ENCODE results near the gene CORO2B. TPM values are rescaled to one million over a fixed set of nuclear protein-coding genes. Genes with fewer than 3 reads are reported as not detected.

Gene CORO2B
- total RNA-seq, 1 donor from 2014 or later, result 16.3 TPM

- no peaks in the 10 kb centered on the region for H3K36me3 Mint-ChIP-seq (ENCODE audit: unreplicated experiment)
- no peak overlapping the region for H3K27ac Mint-ChIP-seq (ENCODE audit: unreplicated experiment)
- peaks cover 10% of the 10 kb centered on the region for H3K27me3 Mint-ChIP-seq (ENCODE audit: unreplicated experiment)
- H3K9me3 Mint-ChIP-seq (ENCODE audit: unreplicated experiment), result peaks cover 10% of the 10 kb centered on the region
- H3K4me1 Mint-ChIP-seq (ENCODE audit: low read depth, unreplicated experiment), result peaks cover 27% of the 10 kb centered on the region
- DNase-seq, result no peak
- no peak overlapping the region for H3K4me3 Mint-ChIP-seq (ENCODE audit: unreplicated experiment)
- TF ChIP-seq, protein P1, sequence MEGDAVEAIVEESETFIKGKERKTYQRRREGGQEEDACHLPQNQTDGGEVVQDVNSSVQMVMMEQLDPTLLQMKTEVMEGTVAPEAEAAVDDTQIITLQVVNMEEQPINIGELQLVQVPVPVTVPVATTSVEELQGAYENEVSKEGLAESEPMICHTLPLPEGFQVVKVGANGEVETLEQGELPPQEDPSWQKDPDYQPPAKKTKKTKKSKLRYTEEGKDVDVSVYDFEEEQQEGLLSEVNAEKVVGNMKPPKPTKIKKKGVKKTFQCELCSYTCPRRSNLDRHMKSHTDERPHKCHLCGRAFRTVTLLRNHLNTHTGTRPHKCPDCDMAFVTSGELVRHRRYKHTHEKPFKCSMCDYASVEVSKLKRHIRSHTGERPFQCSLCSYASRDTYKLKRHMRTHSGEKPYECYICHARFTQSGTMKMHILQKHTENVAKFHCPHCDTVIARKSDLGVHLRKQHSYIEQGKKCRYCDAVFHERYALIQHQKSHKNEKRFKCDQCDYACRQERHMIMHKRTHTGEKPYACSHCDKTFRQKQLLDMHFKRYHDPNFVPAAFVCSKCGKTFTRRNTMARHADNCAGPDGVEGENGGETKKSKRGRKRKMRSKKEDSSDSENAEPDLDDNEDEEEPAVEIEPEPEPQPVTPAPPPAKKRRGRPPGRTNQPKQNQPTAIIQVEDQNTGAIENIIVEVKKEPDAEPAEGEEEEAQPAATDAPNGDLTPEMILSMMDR (IDR thresholded peaks at IDR 0.05; ENCODE audit: partially characterized antibody, unreplicated experiment), result no peak
These were observed 21.1 kb upstream of the CORO2B start for GRCh38 chr15:68557469-68558317.

DNA sequence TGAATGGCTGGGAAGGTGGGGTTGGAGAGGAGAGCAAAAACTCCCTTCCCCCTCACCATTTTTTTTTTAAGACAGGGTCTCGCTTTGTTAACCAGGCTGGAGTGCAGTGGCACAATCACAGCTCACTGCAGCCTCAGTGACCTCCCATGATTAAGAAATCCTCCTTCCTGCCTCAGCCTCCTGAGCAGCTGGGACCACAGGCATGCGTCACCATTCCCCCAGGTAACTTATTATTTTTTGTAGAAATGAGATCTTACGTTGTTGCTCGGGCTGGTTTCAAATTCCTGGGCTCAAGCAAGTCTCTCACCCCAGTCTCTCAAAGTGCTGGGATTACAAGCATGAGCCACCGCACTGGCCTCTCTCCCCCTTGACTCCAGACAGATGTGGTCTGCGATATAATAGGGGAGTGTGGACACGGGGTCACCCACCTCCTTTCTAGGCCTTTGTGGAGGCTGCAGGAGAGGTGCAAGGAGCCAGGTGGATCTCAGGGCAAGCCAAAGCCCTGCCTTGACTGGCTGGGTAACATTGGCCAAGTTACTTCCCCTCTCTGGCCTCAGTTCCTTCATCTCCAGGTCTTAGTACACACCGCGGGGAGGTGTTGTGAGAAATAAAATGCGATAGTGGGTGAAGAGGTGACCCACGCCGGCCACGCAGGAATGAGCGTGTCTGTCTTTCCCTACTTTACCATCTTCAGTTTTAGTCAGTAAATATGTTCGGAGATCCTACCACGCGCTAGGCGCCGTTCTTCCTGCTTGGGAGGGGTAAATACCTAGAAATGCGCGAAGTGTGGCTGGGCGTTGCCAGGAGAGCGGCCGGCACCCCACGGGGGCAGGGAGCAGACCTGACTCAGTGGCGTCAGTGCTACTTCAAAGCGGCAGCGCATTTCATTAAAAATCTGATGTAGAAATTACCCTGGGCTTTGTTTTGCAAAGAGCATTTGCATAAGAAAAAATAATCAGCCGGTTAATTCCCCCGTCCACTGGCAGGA, 20.2 kb upstream of the CORO2B start:
- Mint-ChIP-seq H3K4me3 (ENCODE audit: unreplicated experiment) (peak overlapping the region; percentile 93), H3K27ac (ENCODE audit: unreplicated experiment) (peak overlapping the region; percentile 15), H3K36me3 (ENCODE audit: unreplicated experiment) (no peaks in the 10 kb centered on the region), H3K27me3 (ENCODE audit: unreplicated experiment) (peaks cover 10% of the 10 kb centered on the region), H3K9me3 (ENCODE audit: unreplicated experiment) (peaks cover 9% of the 10 kb centered on the region), H3K4me1 (ENCODE audit: low read depth, unreplicated experiment) (peaks cover 22% of the 10 kb centered on the region)
- peak; percentile 11 for DNase-seq
- TF ChIP-seq, protein P1 (IDR thresholded peaks at IDR 0.05; ENCODE audit: partially characterized antibody, unreplicated experiment), result no peak

GRCh38 chr15:68559345-68560310, 19.2 kb upstream of the CORO2B start:
- DNase-seq, result peak; percentile 88

GRCh38 chr15:68560501-68561113, 18.2 kb upstream of the CORO2B start:
- peaks cover 8% of the 10 kb centered on the region for H3K27me3 Mint-ChIP-seq (ENCODE audit: unreplicated experiment)
- H3K27ac Mint-ChIP-seq (ENCODE audit: unreplicated experiment), result peak overlapping the region; percentile 83
- peaks cover 21% of the 10 kb centered on the region for H3K4me1 Mint-ChIP-seq (ENCODE audit: low read depth, unreplicated experiment)
- peak overlapping the region; percentile 93 for H3K4me3 Mint-ChIP-seq (ENCODE audit: unreplicated experiment)
- H3K9me3 Mint-ChIP-seq (ENCODE audit: unreplicated experiment), result peaks cover 9% of the 10 kb centered on the region
- H3K36me3 Mint-ChIP-seq (ENCODE audit: unreplicated experiment), result no peaks in the 10 kb centered on the region
- peak; percentile 36 for DNase-seq
- TF ChIP-seq, protein P1 (IDR thresholded peaks at IDR 0.05; ENCODE audit: partially characterized antibody, unreplicated experiment), result no peak

More at GRCh38 chr15:68559345-68560310, 19.2 kb upstream of the CORO2B start:
- H3K4me3 Mint-ChIP-seq (ENCODE audit: unreplicated experiment), result peak overlapping the region; percentile 93
- peaks cover 9% of the 10 kb centered on the region for H3K27me3 Mint-ChIP-seq (ENCODE audit: unreplicated experiment)
- TF ChIP-seq, protein P1 (IDR thresholded peaks at IDR 0.05; ENCODE audit: partially characterized antibody, unreplicated experiment), result peak; percentile 100
- H3K4me1 Mint-ChIP-seq (ENCODE audit: low read depth, unreplicated experiment), result peaks cover 19% of the 10 kb centered on the region
- no peaks in the 10 kb centered on the region for H3K36me3 Mint-ChIP-seq (ENCODE audit: unreplicated experiment)
- peaks cover 9% of the 10 kb centered on the region for H3K9me3 Mint-ChIP-seq (ENCODE audit: unreplicated experiment)
- H3K27ac Mint-ChIP-seq (ENCODE audit: unreplicated experiment), result peak overlapping the region; percentile 56
